SK-N-SH (cell line): ENCODE results near the gene DPM2.

Experiments
- CTCF ChIP-seq: fragments of 200-600 bp; sonication (generic); IDR thresholded peaks from 2 replicates; pipeline ENCODE4 v1.6.1; 2017; ENCODE audit warnings: antibody characterized with exemption, mild to moderate bottlenecking, moderate library complexity
- FOSL2 ChIP-seq: IDR thresholded peaks from 2 replicates; pipeline ENCODE4 v1.4.0; 2012; ENCODE audit warnings: low read depth, mild to moderate bottlenecking, moderate library complexity, borderline replicate concordance
- FOXM1 ChIP-seq: IDR thresholded peaks from 2 replicates; pipeline ENCODE4 v1.4.0; 2012; ENCODE audit warnings: low read depth, mild to moderate bottlenecking
- MAX ChIP-seq: IDR thresholded peaks from 2 replicates; pipeline ENCODE4 v1.4.0; 2012; ENCODE audit warnings: low read depth
- MXI1 ChIP-seq: IDR thresholded peaks from 2 replicates; pipeline ENCODE4 v1.6.1; 2012; ENCODE audit warnings: mild to moderate bottlenecking, low read depth, low read length, improper control_type of control experiment
- NFIC ChIP-seq: IDR thresholded peaks from 2 replicates; pipeline ENCODE4 v1.4.0; 2012; ENCODE audit warnings: borderline replicate concordance
- REST ChIP-seq: IDR thresholded peaks from 2 replicates; pipeline ENCODE4 v1.6.1; 2012; ENCODE audit warnings: mild to moderate bottlenecking, low read depth, low read length, moderate library complexity
- RFX5 ChIP-seq: IDR thresholded peaks from 2 replicates; pipeline ENCODE4 v1.6.1; 2012; ENCODE audit warnings: mild to moderate bottlenecking, improper control_type of control experiment, low read length
- TAF1 ChIP-seq: IDR thresholded peaks from 2 replicates; pipeline ENCODE4 v1.6.1; 2012; ENCODE audit warnings: low read depth, mild to moderate bottlenecking, low read length, moderate library complexity, borderline replicate concordance
- YY1 ChIP-seq: IDR thresholded peaks from 2 replicates; pipeline ENCODE4 v1.4.0; 2012; ENCODE audit warnings: low read depth, mild to moderate bottlenecking

GRCh38 chr9:127942216-127943010 lies 4.8 kb upstream of the DPM2 start:
- TF ChIP-seq YY1 (no peak), RFX5 (no peak), CTCF (peak; percentile 84), FOSL2 (no peak), REST (no peak), NFIC (no peak), MXI1 (no peak), MAX (no peak), FOXM1 (no peak), TAF1 (no peak)
